Stomach (tissue), 9 donors: Measurements from ENCODE around the gene PIGX. TPM values are rescaled to one million over a fixed set of nuclear protein-coding genes. Genes with fewer than 3 reads are reported as not detected.
"Not testable (repeated sequence)": the region's sequence is repeated elsewhere in the genome, so short reads cannot be mapped to it uniquely, and the experiment has no call there.

Experiments used
- DNase-seq, 2 donors: peaks; one replicate each; pipeline versions ENCODE4 v3.0.0 to v3.0.0-alpha.2; 2013 to 2019
- H3K27ac ChIP-seq, 5 donors: fragments of 200-600 bp in 4 of 5; sonication (generic) in 4 of 5; one replicate each; pipeline ENCODE4 v1.5.1; 2013 to 2019; ENCODE audit warnings: mild to moderate bottlenecking in 1 of 5, moderate library complexity in 1 of 5
- H3K27me3 ChIP-seq, 3 donors: fragments of 200-600 bp; sonication (generic); one replicate each; pipeline ENCODE4 v1.5.1; 2017 to 2019; ENCODE audit warnings: mixed run types in 1 of 3
- H3K36me3 ChIP-seq, 4 donors: fragments of 200-600 bp; sonication (generic); 1 replicate in 3 of 4; 2 replicates in 1 of 4; pipeline ENCODE4 v1.5.1; 2016 to 2019
- H3K4me1 ChIP-seq, 4 donors: fragments of 200-600 bp; sonication (generic); one replicate each; pipeline ENCODE4 v1.5.1; 2016 to 2019
- H3K4me3 ChIP-seq, 4 donors: fragments of 200-600 bp; sonication (generic) in 3 of 4; one replicate each; pipeline ENCODE4 v1.5.1; 2016 to 2019; ENCODE audit warnings: mild to moderate bottlenecking in 1 of 4
- H3K9me3 ChIP-seq, 4 donors: fragments of 200-600 bp; sonication (generic); one replicate each; pipeline ENCODE4 v1.5.1; 2016 to 2019
- CTCF ChIP-seq, 7 experiments: fragments of 450-650 bp in 4 of 7; fragments of 200-600 bp in 3 of 7; sonication (generic) in 3 of 7; IDR thresholded peaks; one replicate each; pipeline ENCODE4 v1.5.1; 2016 to 2019; ENCODE audit warnings: antibody characterized with exemption in 7 of 7, control low read depth in 2 of 7, mild to moderate bottlenecking in 1 of 7
- EP300 ChIP-seq: sonication (generic); formaldehyde crosslinking; IDR thresholded peaks from one replicate; pipeline ENCODE4 v1.6.1; 2017; ENCODE audit warnings: antibody characterized with exemption
- POLR2A ChIP-seq, 4 donors: fragments of 450-650 bp; IDR thresholded peaks; one replicate each; pipeline ENCODE4 v1.6.1; 2016; ENCODE audit warnings: antibody characterized with exemption in 4 of 4, control low read depth in 2 of 4, mild to moderate bottlenecking in 1 of 4, moderate library complexity in 1 of 4
- POLR2AphosphoS5 ChIP-seq, 3 donors: sonication (generic); formaldehyde crosslinking; IDR thresholded peaks; one replicate each; pipeline ENCODE4 v1.6.1; 2016; ENCODE audit warnings: antibody characterized with exemption in 3 of 3
- WGBS, 5 donors: extraction: QIAGEN DNeasy Blood & Tissue Kit in 3 of 5; methylation state at CpG; one replicate each; pipeline versions ENCODE4 v1.1.5 to v1.1.7; 2013 to 2018; 5-methylcytosine and 5-hydroxymethylcytosine counted together
- intact Hi-C: fragments of 100-400 bp; cut with DNase I; formaldehyde crosslinking; loops from one replicate; pipeline ENCODE4 v1.15.1; 2023; ENCODE audit warnings: low total_unique reads
- polyA plus RNA-seq, 3 donors: library from polyadenylated mRNA; stranded (reverse); fragments of 200-250 nt; gene quantifications; one replicate each; pipeline ENCODE4 v1.2.3, GENCODE V29; 2013
- total RNA-seq, 5 donors: library from RNA; depleted of rRNA; stranded (reverse); fragments of >200 nt; gene quantifications; one replicate each; pipeline versions ENCODE4 v1.1.0 to v1.2.3, GENCODE V29; 2014 to 2016
- donor health status: healthy with polysubstance abuse.
- donor health status: Bipolar disorder and iron deficiency.
- donor health status: healthy.

The PIGX gene
- total and polyA plus RNA-seq, 8 donors: 4.6 to 60.8 (median 15.0) TPM

- no peak overlapping the region for H3K27ac ChIP-seq
- no peak overlapping the region for H3K4me3 ChIP-seq
- intact Hi-C loops: no loop called here
- H3K36me3 ChIP-seq: no peaks in the 10 kb centered on the region
- peaks cover 3 to 7% (median 5%) of the 10 kb centered on the region in 4 donors for H3K4me1 ChIP-seq
- no peaks in the 10 kb centered on the region for H3K9me3 ChIP-seq
- no peaks in the 10 kb centered on the region for H3K27me3 ChIP-seq
- no peak for TF ChIP-seq POLR2A (IDR thresholded peaks at IDR 0.05)
- TF ChIP-seq CTCF (IDR thresholded peaks at IDR 0.05): no peak
- TF ChIP-seq POLR2AphosphoS5 (IDR thresholded peaks at IDR 0.05): no peak
- no peak for TF ChIP-seq EP300
- DNase-seq: no peak
- 53 to 79% (median 65%) methylated on average over 5 of the region's 5 CpGs for WGBS, 5 donors
Observed at GRCh38 chr3:196706327-196706726, 5.8 kb upstream of the PIGX start.

DNA sequence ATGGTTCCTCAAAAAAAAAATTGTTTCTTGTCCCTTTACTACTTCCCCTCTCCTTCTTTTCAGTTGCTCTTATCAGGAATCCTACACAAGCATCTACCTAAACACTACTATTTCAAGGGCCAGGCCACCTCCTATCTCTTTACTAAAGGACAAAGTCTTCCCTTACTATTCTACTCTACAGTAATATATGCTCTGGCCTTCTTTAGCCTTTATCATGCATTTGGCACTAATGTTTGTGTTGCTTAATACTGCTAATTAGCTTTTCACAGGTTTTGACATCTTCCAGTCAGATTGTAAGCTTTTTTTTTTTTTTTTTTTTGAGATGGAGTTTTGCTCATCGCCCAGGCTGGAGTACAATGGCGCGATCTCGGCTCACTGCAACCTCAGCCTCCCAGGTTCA lies 5.4 kb upstream of the PIGX start:
- H3K9me3 ChIP-seq: no peaks in the 10 kb centered on the region
- H3K27ac ChIP-seq: no peak overlapping the region
- intact Hi-C loops: no loop called here
- WGBS, 5 donors: 97 to 100% (median 98%) methylated on average over 4 of the region's 4 CpGs
- no peaks in the 10 kb centered on the region for H3K27me3 ChIP-seq
- TF ChIP-seq POLR2AphosphoS5 (IDR thresholded peaks at IDR 0.05) (no peak), CTCF (IDR thresholded peaks at IDR 0.05) (no peak), EP300 (no peak), POLR2A (IDR thresholded peaks at IDR 0.05) (no peak)
- peaks cover 7 to 11% (median 9%) of the 10 kb centered on the region in 4 donors for H3K4me1 ChIP-seq
- H3K4me3 ChIP-seq: no peak overlapping the region
- no peak for DNase-seq
- no peaks in the 10 kb centered on the region for H3K36me3 ChIP-seq

DNA sequence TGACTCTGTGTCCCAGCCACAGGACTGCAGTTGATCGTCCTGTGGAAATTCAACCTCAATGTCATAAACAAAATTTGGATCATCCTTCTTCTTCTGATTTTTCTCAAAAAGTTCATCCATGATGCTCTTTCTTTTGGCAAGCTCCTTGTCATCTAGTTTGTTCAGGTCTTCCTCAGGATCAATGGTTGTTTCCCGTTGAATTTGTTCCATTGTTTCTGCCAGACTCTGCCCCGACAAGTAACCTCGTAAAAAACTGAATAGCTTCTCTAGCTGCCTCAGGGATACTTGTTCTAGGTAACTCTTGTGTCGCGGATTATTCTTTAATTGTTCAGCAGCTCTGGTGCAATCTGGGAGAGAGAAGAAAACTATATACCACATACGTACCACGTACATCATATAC lies 4.6 kb upstream of the PIGX start:
- H3K36me3 ChIP-seq: no peaks in the 10 kb centered on the region
- DNase-seq: no peak
- intact Hi-C loops: no loop called here
- H3K4me3 ChIP-seq: no peak overlapping the region
- TF ChIP-seq POLR2A (IDR thresholded peaks at IDR 0.05): no peak
- TF ChIP-seq POLR2AphosphoS5 (IDR thresholded peaks at IDR 0.05): no peak
- no peak for TF ChIP-seq CTCF (IDR thresholded peaks at IDR 0.05)
- TF ChIP-seq EP300: no peak
- peaks cover 8 to 12% (median 10%) of the 10 kb centered on the region in 4 donors for H3K4me1 ChIP-seq
- no peaks in the 10 kb centered on the region for H3K27me3 ChIP-seq
- H3K9me3 ChIP-seq: no peaks in the 10 kb centered on the region
- 85 to 96% (median 95%) methylated on average over 8 of the region's 8 CpGs for WGBS, 5 donors
- H3K27ac ChIP-seq: no peak overlapping the region

DNA sequence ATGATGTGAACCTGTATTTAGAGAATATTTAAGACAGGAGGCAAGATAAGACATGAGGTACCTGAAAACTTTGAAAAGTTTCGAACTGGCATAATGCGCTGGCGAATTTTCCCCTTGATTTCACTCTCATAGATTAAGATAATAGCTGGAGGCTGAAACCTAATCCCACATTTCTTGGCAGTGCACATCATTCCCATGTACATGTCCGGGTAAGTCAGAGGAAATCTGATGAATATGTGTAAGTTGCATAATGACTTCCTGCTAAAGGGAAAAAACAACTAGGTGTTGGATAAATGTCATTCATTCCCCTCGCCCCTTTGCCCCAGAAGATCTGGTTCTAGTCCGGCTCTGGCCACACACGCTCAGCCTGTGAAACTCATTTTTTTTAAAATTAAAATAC lies 3.7 kb upstream of the PIGX start:
- intact Hi-C loops: no loop called here
- Histone ChIP-seq H3K4me1 (peaks cover 14 to 20% (median 16%) of the 10 kb centered on the region in 4 donors), H3K4me3 (no peak overlapping the region), H3K36me3 (no peaks in the 10 kb centered on the region), H3K27ac (no peak overlapping the region), H3K27me3 (no peaks in the 10 kb centered on the region), H3K9me3 (no peaks in the 10 kb centered on the region)
- DNase-seq: no peak
- TF ChIP-seq EP300 (no peak), POLR2A (IDR thresholded peaks at IDR 0.05) (no peak), POLR2AphosphoS5 (IDR thresholded peaks at IDR 0.05) (no peak)
- 76 to 85% (median 80%) methylated on average over 7 of the region's 7 CpGs for WGBS, 5 donors

DNA sequence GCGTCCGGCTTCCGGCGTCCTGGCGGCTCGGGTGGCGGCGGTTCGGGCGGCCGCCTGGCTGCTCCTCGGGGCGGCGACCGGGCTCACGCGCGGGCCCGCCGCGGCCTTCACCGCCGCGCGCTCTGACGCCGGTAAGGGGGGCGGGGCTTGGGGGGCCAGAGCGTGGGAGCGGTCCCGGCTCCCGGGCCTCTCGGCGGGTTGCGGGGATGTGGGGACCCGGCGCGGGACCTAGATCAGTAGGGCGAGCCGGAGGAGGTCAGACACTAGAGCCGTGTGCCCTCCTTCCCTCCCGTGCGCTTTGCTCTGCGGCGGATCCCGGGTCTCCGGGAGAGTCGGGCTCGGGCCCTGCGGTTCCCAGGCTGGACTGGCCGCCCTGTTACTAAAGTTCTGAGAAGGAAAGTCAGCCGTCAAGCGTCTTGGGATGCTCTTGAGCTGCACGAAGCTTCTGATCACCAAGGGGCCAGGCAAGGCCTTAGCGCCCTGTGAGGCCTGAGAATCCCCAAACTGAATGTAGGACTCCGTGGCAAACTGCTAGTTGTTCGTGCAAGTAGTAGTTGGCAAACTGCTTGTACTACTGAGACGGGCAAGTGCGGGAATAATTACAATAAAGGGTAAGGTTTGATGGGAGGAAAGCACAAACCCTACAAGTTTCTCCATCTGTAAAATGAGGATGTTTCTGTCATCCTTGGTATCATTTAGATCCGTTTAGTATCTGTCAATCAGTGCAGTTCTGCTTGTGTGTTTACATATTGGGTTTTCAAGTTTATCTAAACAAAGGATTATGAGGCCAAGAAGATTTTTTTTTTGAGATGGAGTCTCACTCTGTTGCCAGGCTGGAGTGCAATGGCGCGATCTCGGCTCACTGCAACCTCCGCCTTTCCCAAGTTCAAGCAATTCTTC lies 587 bp downstream of the PIGX start:
- TF ChIP-seq POLR2A (IDR thresholded peaks at IDR 0.05) (no peak), EP300 (no peak), CTCF (IDR thresholded peaks at IDR 0.05) (no peak), POLR2AphosphoS5 (IDR thresholded peaks at IDR 0.05) (no peak)
- peaks cover 15 to 23% (median 20%) of the 10 kb centered on the region in 4 donors for H3K4me1 ChIP-seq
- peak overlapping the region; percentile 69 to 93 (median 85) for H3K4me3 ChIP-seq
- 4 to 11% (median 5%) methylated on average over 22 to 64 of the region's 64 CpGs for WGBS, 5 donors
- H3K9me3 ChIP-seq: no peaks in the 10 kb centered on the region
- no peaks in the 10 kb centered on the region for H3K36me3 ChIP-seq
- H3K27ac ChIP-seq: peak overlapping the region; percentile 90 to 99 (median 96)
- no peaks in the 10 kb centered on the region for H3K27me3 ChIP-seq
- intact Hi-C loops: no loop called here
- DNase-seq: peak; percentile 72 to 90

GRCh38 chr3:196717162-196717561 lies 5.0 kb downstream of the PIGX start:
- intact Hi-C loops, H3K27ac ChIP-seq, H3K9me3 ChIP-seq, H3K4me3 ChIP-seq, DNase-seq, H3K27me3 ChIP-seq, H3K36me3 ChIP-seq: not testable (repeated sequence)
- H3K4me1 ChIP-seq: peaks cover 7 to 11% (median 10%) of the 10 kb centered on the region in 4 donors
- 92 to 97% (median 96%) methylated on average over 3 of the region's 3 CpGs for WGBS, 5 donors
